GM19328 (cell line): ENCODE data around the gene FCHSD1.
"Not testable (repeated sequence)": the region's sequence is repeated elsewhere in the genome, so short reads cannot be mapped to it uniquely, and the experiment has no call there.

Source experiments
- ATAC-seq: cut with Tn5 transposase; IDR thresholded peaks from one replicate; pipeline ENCODE4 v1.9.1; 2021; ENCODE audit warnings: mild to moderate bottlenecking, moderate library complexity; ENCODE audit not compliant: unreplicated experiment

The FCHSD1 gene

DNA sequence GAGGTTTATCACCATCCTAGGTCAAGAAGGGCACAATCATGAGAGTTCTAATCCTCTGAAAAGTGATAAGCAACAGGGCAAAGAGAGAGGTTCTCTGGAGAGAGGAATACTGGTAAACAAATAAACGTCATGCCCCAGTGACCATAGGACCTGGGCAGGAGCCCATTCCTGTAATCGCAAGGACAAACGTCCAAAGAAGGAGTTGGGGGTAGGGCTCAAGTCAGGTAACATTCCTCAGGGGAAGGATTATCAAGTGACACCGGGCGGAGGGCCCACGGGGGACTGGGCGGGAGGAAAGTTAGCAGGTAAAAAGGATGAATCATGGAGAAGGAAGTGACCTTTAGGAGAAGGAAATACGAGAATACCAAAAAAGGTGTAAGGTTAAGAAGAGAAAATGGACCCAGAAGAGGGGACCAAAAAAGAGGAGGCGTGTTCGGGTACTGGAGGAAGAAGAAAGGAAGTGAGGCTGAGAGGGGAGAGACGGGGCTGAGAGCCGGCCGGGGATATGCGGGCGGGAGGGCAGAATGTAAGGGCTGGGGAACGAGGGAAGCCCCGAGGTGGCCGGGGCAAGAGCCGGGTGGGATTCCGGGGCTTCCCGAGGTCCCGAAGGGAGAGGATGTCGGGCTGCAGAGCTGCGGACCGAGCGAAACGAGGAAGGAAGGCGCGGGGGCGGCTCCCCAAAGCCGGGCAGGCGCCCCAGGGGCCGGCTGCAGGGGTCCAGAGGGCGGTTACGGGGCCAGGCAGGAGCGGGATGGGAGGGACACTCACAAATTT, 33.0 kb downstream of the FCHSD1 start:
- ATAC-seq = peak; percentile 21

DNA sequence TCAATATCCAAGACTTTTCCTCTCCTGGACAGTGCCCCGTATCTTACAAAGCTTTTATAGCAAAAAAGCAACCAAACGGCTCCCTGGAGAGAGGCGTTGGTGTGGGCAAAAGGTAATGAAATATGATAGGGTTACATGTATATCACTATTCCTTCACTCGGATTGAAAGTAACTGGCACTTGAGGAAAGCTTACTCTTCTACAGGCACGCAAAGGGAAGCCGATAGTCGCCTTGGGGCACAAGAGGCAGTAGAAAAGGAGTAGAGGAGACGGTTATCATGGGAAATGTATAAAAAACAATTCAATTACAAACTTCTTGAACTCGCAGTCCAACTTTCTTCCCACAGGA, 33.6 kb downstream of the FCHSD1 start:
- ATAC-seq = no peak

DNA sequence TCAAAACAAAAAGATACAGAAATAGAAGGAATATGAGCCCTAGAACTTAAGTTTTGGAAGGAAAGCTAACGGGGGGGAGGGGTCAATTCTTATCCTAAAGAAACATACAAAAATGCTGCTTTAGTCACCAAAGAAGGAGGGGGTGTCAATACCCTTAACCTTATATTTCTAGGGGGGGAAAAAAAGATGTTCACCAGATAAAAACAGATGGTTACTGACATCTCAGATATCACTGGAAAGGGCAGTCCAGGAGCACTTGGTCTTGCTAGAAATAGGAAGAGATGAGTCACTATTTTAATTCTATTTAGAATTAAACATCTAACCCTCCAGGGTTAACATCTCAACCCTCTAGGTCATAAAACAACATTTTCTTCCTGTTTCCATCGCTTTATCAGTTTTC, 34.1 kb downstream of the FCHSD1 start:
- no peak for ATAC-seq

GRCh38 chr5:141615991-141616720, 35.1 kb downstream of the FCHSD1 start:
- no peak for ATAC-seq

- ATAC-seq = no peak
These were observed 37.9 kb downstream of the FCHSD1 start for GRCh38 chr5:141613344-141613743.

DNA sequence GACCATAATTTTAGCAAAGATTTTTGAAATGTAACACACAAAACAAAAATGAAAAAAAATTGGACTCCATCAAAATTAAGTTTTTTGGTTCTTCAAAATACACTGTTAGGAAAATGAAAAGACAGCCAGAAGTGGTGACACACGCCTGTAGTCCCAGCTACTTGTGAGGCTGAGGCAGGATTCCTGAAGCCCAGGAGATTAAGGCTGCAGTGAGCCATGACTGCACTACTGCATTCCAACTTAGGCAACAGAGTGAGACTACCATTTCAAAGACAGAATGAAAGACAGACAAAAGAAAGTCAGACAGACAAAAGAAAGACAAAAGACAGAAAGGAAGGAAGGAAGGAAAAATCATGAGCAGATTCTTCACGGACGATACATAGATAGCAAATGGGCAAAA, 39.9 kb downstream of the FCHSD1 start:
- ATAC-seq = no peak

DNA sequence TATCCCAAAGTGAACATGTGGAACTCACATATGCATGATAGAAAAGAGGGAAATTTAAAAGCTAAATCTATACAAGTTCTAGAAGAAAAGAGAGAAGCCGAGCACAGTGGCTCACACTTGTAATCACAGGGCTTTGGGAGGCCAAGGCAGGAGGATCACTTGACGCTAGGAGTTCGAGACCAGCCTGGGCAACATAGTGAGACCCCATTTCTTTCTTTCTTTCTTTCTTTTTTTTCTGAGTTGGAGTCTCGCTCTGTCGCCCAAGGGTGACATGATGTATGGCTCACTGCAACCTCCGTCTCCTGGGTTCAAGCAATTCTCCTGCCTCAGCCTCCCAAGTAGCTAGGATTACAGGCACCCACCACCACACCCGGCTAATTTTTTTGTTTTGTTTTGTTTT, 41.3 kb downstream of the FCHSD1 start:
- not testable (repeated sequence) for ATAC-seq

DNA sequence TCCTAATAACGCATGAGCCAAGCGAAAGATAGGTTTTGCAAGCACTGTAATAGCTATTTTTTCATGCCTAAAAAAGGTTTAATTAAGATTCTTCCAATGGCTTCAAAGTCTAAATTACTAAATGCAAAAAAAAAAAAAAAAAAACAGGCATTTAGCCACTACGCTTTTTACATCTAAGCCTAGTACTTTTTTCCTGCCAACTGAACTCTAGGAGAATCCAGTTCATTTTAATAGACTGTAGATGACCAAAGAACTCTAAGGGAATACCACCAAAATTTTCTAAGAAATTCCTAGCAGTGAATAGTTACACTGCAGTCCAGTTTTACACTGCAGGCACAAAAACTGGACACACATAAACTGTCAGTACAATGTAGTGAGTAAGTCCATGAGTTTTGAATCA, 42.2 kb downstream of the FCHSD1 start:
- ATAC-seq = no peak

DNA sequence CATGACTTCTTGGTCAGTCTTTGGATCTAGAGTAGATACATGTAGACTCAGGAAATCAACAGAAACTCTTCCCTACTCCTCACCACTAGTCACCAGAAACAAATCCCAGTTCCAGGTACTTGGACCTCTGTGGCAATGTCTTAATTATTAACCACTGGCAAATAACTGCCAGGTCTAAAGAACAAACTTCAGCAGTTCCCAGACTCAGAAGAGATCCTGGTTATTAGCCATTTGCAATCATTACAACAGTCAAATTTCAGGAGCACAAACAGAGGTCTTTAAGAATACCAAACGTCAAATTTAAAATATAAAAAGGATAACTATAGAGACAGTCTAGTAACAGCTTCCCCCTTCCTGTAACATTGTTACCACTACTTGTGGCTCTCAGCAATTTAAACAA, 42.7 kb downstream of the FCHSD1 start:
- ATAC-seq = no peak

- no peak for ATAC-seq
These were observed 43.2 kb downstream of the FCHSD1 start for GRCh38 chr5:141608046-141608445.

DNA sequence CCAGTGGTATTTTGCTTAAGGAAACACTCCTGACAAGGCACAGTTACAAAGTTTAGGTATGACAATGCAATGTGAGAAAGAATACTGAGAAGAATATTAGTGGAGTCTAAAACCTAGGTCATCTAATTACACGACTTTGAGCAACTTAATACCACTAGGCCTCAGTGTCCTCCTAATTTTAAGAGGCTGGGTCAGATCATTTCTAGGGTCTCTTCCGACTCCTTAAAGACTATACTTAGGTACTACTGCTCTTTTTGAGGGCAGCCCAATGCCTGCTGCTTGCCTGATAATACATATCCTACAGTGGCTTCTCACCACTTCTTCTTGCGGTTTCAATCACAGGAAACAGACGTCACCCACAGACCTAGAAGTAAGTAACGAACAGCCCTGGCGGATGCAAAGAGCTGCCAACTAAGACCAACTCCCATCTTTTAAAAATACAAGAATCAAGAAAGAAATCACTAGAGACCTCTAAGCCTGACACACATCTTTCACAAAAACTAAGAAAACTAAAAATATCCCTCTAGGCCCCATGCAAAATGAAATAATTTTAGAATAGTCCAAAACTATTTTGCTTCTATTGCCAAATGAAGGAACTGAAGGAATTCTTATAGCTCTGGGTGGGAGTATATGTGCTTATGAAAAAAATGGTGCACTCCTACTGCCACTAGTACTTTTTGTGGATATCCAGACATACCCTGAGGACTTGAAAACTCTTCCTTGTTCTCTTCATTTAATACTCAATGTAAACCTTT, 45.5 kb downstream of the FCHSD1 start:
- ATAC-seq = peak; percentile 94

GRCh38 chr5:141603923-141604717, 47.1 kb downstream of the FCHSD1 start:
- ATAC-seq = no peak

GRCh38 chr5:141602606-141603005, 48.6 kb downstream of the FCHSD1 start:
- ATAC-seq = no peak

- ATAC-seq = no peak
These were observed 52.5 kb downstream of the FCHSD1 start for GRCh38 chr5:141598391-141599345.

GRCh38 chr5:141597814-141598213, 53.4 kb downstream of the FCHSD1 start:
- ATAC-seq = no peak

DNA sequence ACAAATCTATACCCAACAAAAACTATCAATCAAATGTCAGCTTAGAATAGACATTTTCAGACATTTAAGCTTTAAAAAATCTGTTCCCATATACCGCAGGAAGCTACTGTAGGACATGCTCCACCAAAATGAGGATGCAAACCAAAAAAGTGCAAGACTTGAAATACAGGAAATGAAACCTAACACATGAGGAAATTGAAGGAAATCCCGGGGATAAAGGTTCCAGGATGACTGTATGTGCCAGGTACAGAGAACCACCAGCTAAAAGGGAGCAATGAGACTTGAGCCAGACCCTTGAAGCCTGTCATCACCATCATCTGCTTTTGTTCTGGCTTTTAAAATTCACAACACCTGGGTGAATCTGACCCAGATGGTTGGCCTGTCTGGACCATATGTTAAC, 53.8 kb downstream of the FCHSD1 start:
- no peak for ATAC-seq

GRCh38 chr5:141596867-141597266, 54.4 kb downstream of the FCHSD1 start:
- no peak for ATAC-seq

DNA sequence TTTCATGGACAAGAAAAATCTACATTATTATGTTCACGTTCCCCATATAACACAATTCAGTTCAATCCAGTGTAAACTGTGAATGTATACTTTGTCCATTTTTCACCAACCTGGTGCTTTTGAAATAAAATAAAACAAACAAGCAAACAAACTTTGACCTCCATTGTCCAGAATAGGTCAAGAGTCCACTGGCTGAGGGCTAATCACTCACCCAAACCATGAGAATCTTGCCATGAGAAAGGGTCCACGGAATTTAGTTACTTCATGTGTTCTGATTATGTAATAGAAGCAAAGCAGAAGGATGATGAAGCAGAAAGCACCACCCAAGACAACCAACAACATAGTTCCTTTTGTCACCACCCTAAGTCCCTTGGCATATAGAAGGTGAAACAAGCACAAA, 61.1 kb downstream of the FCHSD1 start:
- ATAC-seq = no peak
